Peyer's patch (tissue), 4 donors: ENCODE results near the gene PGLYRP2. TPM values are rescaled to one million over a fixed set of nuclear protein-coding genes. Genes with fewer than 3 reads are reported as not detected.

Experiments
- DNase-seq, 3 donors: peaks; one replicate each; pipeline ENCODE4 v3.0.0-alpha.2; 2017 to 2019
- H3K27ac ChIP-seq, 4 donors: fragments of 200-600 bp; sonication (generic); one replicate each; pipeline ENCODE4 v1.5.1; 2016 to 2019
- H3K27me3 ChIP-seq, 2 donors: fragments of 200-600 bp; sonication (generic); one replicate each; pipeline ENCODE4 v1.5.1; 2019
- H3K36me3 ChIP-seq, 3 donors: fragments of 200-600 bp; sonication (generic); one replicate each; pipeline ENCODE4 v1.5.1; 2016 to 2019
- H3K4me1 ChIP-seq, 4 donors: fragments of 200-600 bp; sonication (generic); one replicate each; pipeline ENCODE4 v1.5.1; 2016 to 2019
- H3K4me3 ChIP-seq, 4 donors: fragments of 200-600 bp; sonication (generic); 1 replicate in 3 of 4; 2 replicates in 1 of 4; pipeline ENCODE4 v1.5.1; 2016 to 2019; ENCODE audit warnings: mild to moderate bottlenecking in 1 of 4
- H3K9me3 ChIP-seq, 4 donors: fragments of 200-600 bp; sonication (generic); one replicate each; pipeline ENCODE4 v1.5.1; 2016 to 2019; ENCODE audit warnings: mild to moderate bottlenecking in 1 of 4
- CTCF ChIP-seq, 6 experiments: fragments of 450-650 bp in 4 of 6; fragments of 200-600 bp in 2 of 6; sonication (generic) in 1 of 6; IDR thresholded peaks; one replicate each; pipeline ENCODE4 v1.5.1; 2017 to 2019; ENCODE audit warnings: antibody characterized with exemption in 6 of 6, mild to moderate bottlenecking in 3 of 6, moderate library complexity in 1 of 6
- POLR2A ChIP-seq, 2 donors: fragments of 450-650 bp; IDR thresholded peaks; one replicate each; pipeline ENCODE4 v1.5.1; 2017; ENCODE audit warnings: antibody characterized with exemption in 2 of 2, mild to moderate bottlenecking in 2 of 2, moderate library complexity in 2 of 2
- total RNA-seq, 4 donors: library from RNA; depleted of rRNA; stranded (reverse); fragments of >200 nt; gene quantifications; one replicate each; pipeline ENCODE4 v1.1.0, GENCODE V29; 2016

Gene PGLYRP2
- total RNA-seq, result not detected

- H3K27me3 ChIP-seq, result no peaks in the 10 kb centered on the region
- H3K4me1 ChIP-seq, result no peaks in the 10 kb centered on the region
- H3K9me3 ChIP-seq, result no peaks in the 10 kb centered on the region
- no peak within 1 kb of the TSS for H3K4me3 ChIP-seq
- no peaks in the 10 kb centered on the region for H3K36me3 ChIP-seq
- no peak within 1 kb of the TSS for H3K27ac ChIP-seq
- TF ChIP-seq CTCF (IDR thresholded peaks at IDR 0.05) (no peak), POLR2A (IDR thresholded peaks at IDR 0.05) (no peak)
- no peak for DNase-seq
These were observed at the start of gene PGLYRP2 for GRCh38 chr19:15479391-15480345. Gene PGLYRP2 (minus strand): TSS chr19:15479501. CDS start chr19:15479371, 130 bp downstream.

GRCh38 chr19:15527705-15528104 lies 48.4 kb upstream of the PGLYRP2 start:
- Histone ChIP-seq H3K27ac (no peak overlapping the region), H3K36me3 (no peaks in the 10 kb centered on the region), H3K9me3 (no peaks in the 10 kb centered on the region), H3K27me3 (no peaks in the 10 kb centered on the region), H3K4me1 (no peaks in the 10 kb centered on the region), H3K4me3 (no peak overlapping the region)
- DNase-seq, result no peak
- TF ChIP-seq POLR2A (IDR thresholded peaks at IDR 0.05), result no peak
- no peak for TF ChIP-seq CTCF (IDR thresholded peaks at IDR 0.05)

GRCh38 chr19:15526408-15526807 lies 47.1 kb upstream of the PGLYRP2 start:
- no peak for TF ChIP-seq CTCF (IDR thresholded peaks at IDR 0.05)
- TF ChIP-seq POLR2A (IDR thresholded peaks at IDR 0.05), result no peak
- Histone ChIP-seq H3K27me3 (no peaks in the 10 kb centered on the region), H3K27ac (no peak overlapping the region), H3K36me3 (no peaks in the 10 kb centered on the region), H3K4me3 (no peak overlapping the region), H3K9me3 (no peaks in the 10 kb centered on the region), H3K4me1 (no peaks in the 10 kb centered on the region)
- no peak for DNase-seq

- Histone ChIP-seq H3K9me3 (no peaks in the 10 kb centered on the region), H3K27ac (no peak overlapping the region), H3K27me3 (no peaks in the 10 kb centered on the region), H3K4me1 (no peaks in the 10 kb centered on the region), H3K36me3 (no peaks in the 10 kb centered on the region), H3K4me3 (no peak overlapping the region)
- no peak for DNase-seq
- TF ChIP-seq CTCF (IDR thresholded peaks at IDR 0.05) (no peak), POLR2A (IDR thresholded peaks at IDR 0.05) (no peak)
These were observed 46.0 kb upstream of the PGLYRP2 start for GRCh38 chr19:15525291-15525690.

GRCh38 chr19:15524781-15525180 lies 45.5 kb upstream of the PGLYRP2 start:
- H3K27me3 ChIP-seq, result no peaks in the 10 kb centered on the region
- no peak for TF ChIP-seq CTCF (IDR thresholded peaks at IDR 0.05)
- no peak for TF ChIP-seq POLR2A (IDR thresholded peaks at IDR 0.05)
- no peaks in the 10 kb centered on the region for H3K36me3 ChIP-seq
- no peak overlapping the region for H3K27ac ChIP-seq
- no peak for DNase-seq
- H3K4me3 ChIP-seq, result no peak overlapping the region
- H3K4me1 ChIP-seq, result no peaks in the 10 kb centered on the region
- no peaks in the 10 kb centered on the region for H3K9me3 ChIP-seq
